NCI-H345 (cell line): ENCODE data around the gene ZBTB24.

ENCODE experiments used
- DNase-seq: peaks from one replicate; lab custom pipeline; 2025; lab: John Stamatoyannopoulos, UW

ZBTB24 gene

GRCh38 chr6:109451376-109451775, 31.6 kb downstream of the ZBTB24 start:
- no peak for DNase-seq

- no peak for DNase-seq
These were observed 32.2 kb downstream of the ZBTB24 start for GRCh38 chr6:109450801-109451200.

GRCh38 chr6:109449795-109450673, 33.0 kb downstream of the ZBTB24 start:
- DNase-seq, result no peak

- no peak for DNase-seq
These were observed 33.8 kb downstream of the ZBTB24 start for GRCh38 chr6:109449064-109449794.

- DNase-seq, result no peak
These were observed 34.4 kb downstream of the ZBTB24 start for GRCh38 chr6:109448615-109449014.

- DNase-seq, result no peak
These were observed 35.0 kb downstream of the ZBTB24 start for GRCh38 chr6:109447878-109448555.

- DNase-seq, result no peak
These were observed 35.9 kb downstream of the ZBTB24 start for GRCh38 chr6:109447087-109447486.

GRCh38 chr6:109446541-109446940, 36.5 kb downstream of the ZBTB24 start:
- no peak for DNase-seq

- DNase-seq, result no peak
These were observed 36.9 kb downstream of the ZBTB24 start for GRCh38 chr6:109446072-109446471.

- DNase-seq, result no peak
These were observed 37.6 kb downstream of the ZBTB24 start for GRCh38 chr6:109445382-109445781.

GRCh38 chr6:109443425-109443950, 39.5 kb downstream of the ZBTB24 start:
- DNase-seq, result no peak

- DNase-seq, result no peak
These were observed 40.6 kb downstream of the ZBTB24 start for GRCh38 chr6:109442393-109442924.

GRCh38 chr6:109441069-109441816, 41.8 kb downstream of the ZBTB24 start:
- peak; percentile 48 for DNase-seq

GRCh38 chr6:109440331-109441068, 42.5 kb downstream of the ZBTB24 start, which contains the start of the genes PPIL6 and SMPD2:
TSS of gene PPIL6 (minus strand) at chr6:109440628. CDS start at chr6:109440590, 38 bp downstream.
TSS of gene SMPD2 (plus strand) at chr6:109440724. CDS start at chr6:109441122, 398 bp downstream.
- peak; percentile 88 for DNase-seq

GRCh38 chr6:109436041-109436440, 47.0 kb downstream of the ZBTB24 start:
- no peak for DNase-seq

GRCh38 chr6:109434456-109434855, 48.6 kb downstream of the ZBTB24 start:
- no peak for DNase-seq

- no peak for DNase-seq
These were observed 53.5 kb downstream of the ZBTB24 start for GRCh38 chr6:109429496-109429895.

GRCh38 chr6:109428889-109429477, 54.0 kb downstream of the ZBTB24 start:
- DNase-seq, result no peak

GRCh38 chr6:109424946-109425345, 58.1 kb downstream of the ZBTB24 start:
- no peak for DNase-seq

- DNase-seq, result no peak
These were observed 61.8 kb downstream of the ZBTB24 start for GRCh38 chr6:109421184-109421583.
